Hematopoietic multipotent progenitor cell treated with erythropoietin and hydrocortisone succinate and interleukin-3 and kit ligand, for 15 days (in vitro differentiated cells): ENCODE measurements around the gene ZDHHC21.

ENCODE experiments used
- DNase-seq: peaks from one replicate; pipeline ENCODE4 v3.0.0-alpha.2; 2015; ENCODE audit warnings: low spot score

ZDHHC21 gene

GRCh38 chr9:14616188-14616982, 76.8 kb downstream of the ZDHHC21 start:
- DNase-seq: peak; percentile 38

GRCh38 chr9:14608540-14608939, 84.7 kb downstream of the ZDHHC21 start:
- no peak for DNase-seq

GRCh38 chr9:14597171-14597799, 95.9 kb downstream of the ZDHHC21 start:
- no peak for DNase-seq

GRCh38 chr9:14593406-14593805, 99.8 kb downstream of the ZDHHC21 start:
- no peak for DNase-seq

- no peak for DNase-seq
Observed at GRCh38 chr9:14591411-14591810, 101.8 kb downstream of the ZDHHC21 start.

GRCh38 chr9:14585730-14586473, 107.3 kb downstream of the ZDHHC21 start:
- DNase-seq: no peak

GRCh38 chr9:14584571-14584970, 108.7 kb downstream of the ZDHHC21 start:
- no peak for DNase-seq

GRCh38 chr9:14578030-14578429, 115.2 kb downstream of the ZDHHC21 start:
- no peak for DNase-seq

GRCh38 chr9:14574173-14574572, 119.1 kb downstream of the ZDHHC21 start:
- no peak for DNase-seq

GRCh38 chr9:14573319-14573718, 119.9 kb downstream of the ZDHHC21 start:
- DNase-seq: no peak

GRCh38 chr9:14565352-14566016, 127.7 kb downstream of the ZDHHC21 start:
- DNase-seq: no peak

- DNase-seq: no peak
Observed at GRCh38 chr9:14563902-14564624, 129.2 kb downstream of the ZDHHC21 start.

GRCh38 chr9:14561929-14562405, 131.3 kb downstream of the ZDHHC21 start:
- DNase-seq: no peak
